Retinal pigment epithelial cell (primary cell): ENCODE results near the gene ACKR3.

ENCODE experiments used
- DNase-seq: peaks from one replicate; pipeline ENCODE4 v3.0.0-alpha.2; 2010; ENCODE audit warnings: low read depth
- H3K4me3 ChIP-seq: 2 replicates; pipeline ENCODE4 v1.5.1; 2011; ENCODE audit warnings: mild to moderate bottlenecking, low read length, control low read depth, moderate library complexity
- CTCF ChIP-seq: conservative IDR thresholded peaks from 2 replicates; pipeline ENCODE4 v1.5.1; 2011; ENCODE audit warnings: low read depth, low read length, control low read depth, inconsistent platforms

The ACKR3 gene

GRCh38 chr2:236590846-236591245, 21.2 kb downstream of the ACKR3 start:
- DNase-seq = no peak
- TF ChIP-seq CTCF = no peak
- no peak overlapping the region for H3K4me3 ChIP-seq

- H3K4me3 ChIP-seq = no peak overlapping the region
- no peak for DNase-seq
- TF ChIP-seq CTCF = no peak
Observed at GRCh38 chr2:236592821-236593220, 23.2 kb downstream of the ACKR3 start.

- no peak for TF ChIP-seq CTCF
- DNase-seq = no peak
- no peak overlapping the region for H3K4me3 ChIP-seq
Observed at GRCh38 chr2:236593531-236593930, 23.9 kb downstream of the ACKR3 start.

- TF ChIP-seq CTCF = no peak
- no peak for DNase-seq
Observed at GRCh38 chr2:236593956-236594355, 24.3 kb downstream of the ACKR3 start.

GRCh38 chr2:236597629-236598028, 28.0 kb downstream of the ACKR3 start:
- no peak for DNase-seq
- TF ChIP-seq CTCF = no peak
- no peak overlapping the region for H3K4me3 ChIP-seq

More at GRCh38 chr2:236593956-236594355, 24.3 kb downstream of the ACKR3 start:
- no peak overlapping the region for H3K4me3 ChIP-seq

- no peak for TF ChIP-seq CTCF
- DNase-seq = no peak
- no peak overlapping the region for H3K4me3 ChIP-seq
Observed at GRCh38 chr2:236599059-236599458, 29.4 kb downstream of the ACKR3 start.

- no peak for TF ChIP-seq CTCF
- DNase-seq = no peak
- no peak overlapping the region for H3K4me3 ChIP-seq
Observed at GRCh38 chr2:236600158-236600557, 30.5 kb downstream of the ACKR3 start.
